ENCODE results near the gene MAP4. TPM values are rescaled to one million over a fixed set of nuclear protein-coding genes. Genes with fewer than 3 reads are reported as not detected.

The MAP4 gene
- total and polyA plus RNA-seq, 2 of the 13 experiments (the other 11 are each of a cell fraction or from before 2014, with no cell fraction given), result 33.1 to 38.7 TPM

- TF ChIP-seq ZNF646 (CRISPR knock-in tag; IDR thresholded peaks at IDR 0.05), result no peak
- TF ChIP-seq ZFP36L1 (CRISPR knock-in tag; IDR thresholded peaks at IDR 0.05), result no peak
- no peak for TF ChIP-seq ZNF558 (CRISPR knock-in tag; IDR thresholded peaks at IDR 0.05; ENCODE audit: borderline replicate concordance)
- no peak for TF ChIP-seq HOMEZ (CRISPR knock-in tag; IDR thresholded peaks at IDR 0.05; ENCODE audit: low read depth)
- TF ChIP-seq MLX (CRISPR knock-in tag; IDR thresholded peaks at IDR 0.05), result no peak
- no peak for TF ChIP-seq KDM5A (IDR thresholded peaks at IDR 0.05; ENCODE audit: borderline replicate concordance, low read length)
- TF ChIP-seq NFRKB (IDR thresholded peaks at IDR 0.05), result no peak
Measured at GRCh38 chr3:47908744-47909143, 107.5 kb downstream of the MAP4 start (continued).
